Psoas muscle (tissue), 8 donors: Measurements from ENCODE around the gene AHCTF1. TPM values are rescaled to one million over a fixed set of nuclear protein-coding genes. Genes with fewer than 3 reads are reported as not detected.
"Not testable (repeated sequence)": the region's sequence is repeated elsewhere in the genome, so short reads cannot be mapped to it uniquely, and the experiment has no call there.

Source experiments
- ATAC-seq, 4 donors: fragments of 200-7000 bp; cut with Tn5 transposase; one replicate each; pipeline ENCODE4 v1.9.1; 2020; ENCODE audit warnings: moderate library complexity in 3 of 4, mild to moderate bottlenecking in 2 of 4
- DNase-seq, 2 donors: peaks; one replicate each; pipeline ENCODE4 v3.0.0-alpha.2; 2020
- H3K27ac ChIP-seq: fragments of 200-600 bp; one replicate; pipeline ENCODE4 v1.8.0; 2022
- H3K27me3 ChIP-seq, 3 donors: fragments of 200-600 bp in 1 of 3; one replicate each; pipeline versions ENCODE4 v1.6.1 to v1.8.0; 2013 to 2022; ENCODE audit warnings: low read length in 2 of 3, mild to moderate bottlenecking in 2 of 3, moderate library complexity in 1 of 3; ENCODE audit not compliant: insufficient read depth in 3 of 3
- H3K36me3 ChIP-seq, 2 donors: fragments of 200-600 bp in 1 of 2; one replicate each; pipeline versions ENCODE4 v1.6.1 to v1.8.0; 2013 to 2022; ENCODE audit warnings: low read depth in 1 of 2, mild to moderate bottlenecking in 1 of 2, moderate library complexity in 1 of 2; ENCODE audit not compliant: insufficient read depth in 1 of 2
- H3K4me1 ChIP-seq: fragments of 200-600 bp; one replicate; pipeline ENCODE4 v1.8.0; 2022
- H3K4me3 ChIP-seq: fragments of 200-600 bp; one replicate; pipeline ENCODE4 v1.8.0; 2022; ENCODE audit warnings: mild to moderate bottlenecking
- H3K9me3 ChIP-seq: fragments of 200-600 bp; one replicate; pipeline ENCODE4 v1.8.0; 2022
- WGBS, 3 donors: extraction: QIAGEN DNeasy Blood & Tissue Kit; methylation state at CpG; one replicate each; pipeline versions ENCODE4 v1.1.6 to v1.1.7; 2013; 5-methylcytosine and 5-hydroxymethylcytosine counted together
- intact Hi-C, 2 donors: fragments of 100-400 bp; cut with DNase I; formaldehyde crosslinking; loops; one replicate each; pipeline versions ENCODE4 v1.11.0 to v1.14.2; 2022
- polyA plus RNA-seq, 3 donors: library from polyadenylated mRNA; stranded (reverse); fragments of 200-250 nt; gene quantifications; one replicate each; pipeline ENCODE4 v1.2.3, GENCODE V29; 2013
- total RNA-seq, 4 donors: library from RNA; stranded (reverse); fragmentation: NEBNext Ultra II Directional in 2 of 4; extraction: Animal tissue kit (Norgen Biotek cat#: 25700) in 2 of 4; gene quantifications; one replicate each; pipeline versions ENCODE4 v1.2.1 to v1.2.4, GENCODE V29; 2021 to 2023
- TF ChIP-seq, protein P1 (sequence below): fragments of 200-600 bp; IDR thresholded peaks from one replicate; pipeline ENCODE4 v1.8.0; 2022; ENCODE audit warnings: antibody characterized with exemption
- donor health status: healthy with polysubstance abuse.
- donor health status: DM: no; HTN: no; CAD: no; lungs with moderate emphysema.
- donor health status: Bipolar disorder and iron deficiency.
- donor health status: healthy.
- donor health status: DM: yes; HTN: yes; CAD: no.
- donor health status: DM: no; HTN: no; CAD: no.
- donor health status: DM: no; HTN: no; CAD: no.
- donor health status: DM: yes; HTN: yes; CAD: no.

Gene AHCTF1
- total and polyA plus RNA-seq, 7 donors = 9.0 to 29.6 (median 19.1) TPM

DNA sequence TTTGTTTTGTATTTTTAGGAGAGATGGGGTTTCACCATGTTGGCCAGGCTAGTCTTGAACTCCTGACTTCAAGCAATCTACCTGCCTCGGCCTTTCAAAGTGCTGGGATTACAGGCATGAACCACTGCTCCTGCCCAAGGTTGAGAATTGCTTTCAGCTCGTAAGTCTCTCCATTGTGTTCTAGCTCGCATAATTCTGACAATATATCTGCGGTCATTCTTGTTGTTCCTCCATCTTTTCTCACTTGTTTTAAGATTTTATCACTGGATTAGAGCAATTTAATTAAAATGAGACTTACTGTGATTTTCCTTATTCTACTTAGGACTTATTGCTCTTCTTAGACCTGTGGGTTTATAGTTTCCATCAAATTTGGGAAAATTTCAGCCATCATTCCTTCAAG is 102.9 kb downstream of the AHCTF1 start:
- H3K9me3 ChIP-seq = peaks cover 10% of the 10 kb centered on the region
- ATAC-seq (no peak), DNase-seq (no peak)
- no peaks in the 10 kb centered on the region for H3K4me1 ChIP-seq
- H3K36me3 ChIP-seq = no peaks in the 10 kb centered on the region
- H3K4me3 ChIP-seq = no peak overlapping the region
- peaks cover 0 to 6% (median 0%) of the 10 kb centered on the region in 3 donors for H3K27me3 ChIP-seq
- intact Hi-C loops = no loop called here
- H3K27ac ChIP-seq = no peak overlapping the region
- 90 to 94% (median 92%) methylated on average over 4 of the region's 4 CpGs for WGBS, 3 donors
- TF ChIP-seq, protein P1, sequence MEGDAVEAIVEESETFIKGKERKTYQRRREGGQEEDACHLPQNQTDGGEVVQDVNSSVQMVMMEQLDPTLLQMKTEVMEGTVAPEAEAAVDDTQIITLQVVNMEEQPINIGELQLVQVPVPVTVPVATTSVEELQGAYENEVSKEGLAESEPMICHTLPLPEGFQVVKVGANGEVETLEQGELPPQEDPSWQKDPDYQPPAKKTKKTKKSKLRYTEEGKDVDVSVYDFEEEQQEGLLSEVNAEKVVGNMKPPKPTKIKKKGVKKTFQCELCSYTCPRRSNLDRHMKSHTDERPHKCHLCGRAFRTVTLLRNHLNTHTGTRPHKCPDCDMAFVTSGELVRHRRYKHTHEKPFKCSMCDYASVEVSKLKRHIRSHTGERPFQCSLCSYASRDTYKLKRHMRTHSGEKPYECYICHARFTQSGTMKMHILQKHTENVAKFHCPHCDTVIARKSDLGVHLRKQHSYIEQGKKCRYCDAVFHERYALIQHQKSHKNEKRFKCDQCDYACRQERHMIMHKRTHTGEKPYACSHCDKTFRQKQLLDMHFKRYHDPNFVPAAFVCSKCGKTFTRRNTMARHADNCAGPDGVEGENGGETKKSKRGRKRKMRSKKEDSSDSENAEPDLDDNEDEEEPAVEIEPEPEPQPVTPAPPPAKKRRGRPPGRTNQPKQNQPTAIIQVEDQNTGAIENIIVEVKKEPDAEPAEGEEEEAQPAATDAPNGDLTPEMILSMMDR = no peak

DNA sequence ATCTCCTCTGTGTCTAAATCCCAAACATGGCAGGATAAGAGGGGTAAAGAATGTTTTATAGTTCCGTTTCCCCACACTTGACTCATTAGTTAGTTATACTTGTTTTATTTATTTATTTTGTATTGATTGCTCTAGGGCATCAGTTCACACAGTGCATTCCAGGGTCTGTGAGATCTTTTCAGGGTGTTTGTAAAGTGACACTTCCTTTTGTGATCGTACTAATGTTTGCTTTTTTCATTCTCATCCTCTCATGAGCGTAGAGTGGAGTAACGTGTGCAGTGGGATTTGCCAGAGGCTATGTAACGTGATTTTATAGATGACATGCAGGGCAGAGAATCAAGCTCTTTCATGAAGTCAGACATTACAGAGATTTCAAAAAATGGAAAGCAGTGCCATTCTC is 104.4 kb downstream of the AHCTF1 start:
- no peak overlapping the region for H3K27ac ChIP-seq
- intact Hi-C loops = no loop called here
- DNase-seq = no peak
- H3K4me1 ChIP-seq = no peaks in the 10 kb centered on the region
- no peak for ATAC-seq
- peaks cover 0 to 6% (median 0%) of the 10 kb centered on the region in 3 donors for H3K27me3 ChIP-seq
- 85 to 87% (median 87%) methylated on average over 5 of the region's 5 CpGs for WGBS, 3 donors
- TF ChIP-seq, protein P1 = no peak
- no peak overlapping the region for H3K4me3 ChIP-seq
- peaks cover 10% of the 10 kb centered on the region for H3K9me3 ChIP-seq
- H3K36me3 ChIP-seq = no peaks in the 10 kb centered on the region

DNA sequence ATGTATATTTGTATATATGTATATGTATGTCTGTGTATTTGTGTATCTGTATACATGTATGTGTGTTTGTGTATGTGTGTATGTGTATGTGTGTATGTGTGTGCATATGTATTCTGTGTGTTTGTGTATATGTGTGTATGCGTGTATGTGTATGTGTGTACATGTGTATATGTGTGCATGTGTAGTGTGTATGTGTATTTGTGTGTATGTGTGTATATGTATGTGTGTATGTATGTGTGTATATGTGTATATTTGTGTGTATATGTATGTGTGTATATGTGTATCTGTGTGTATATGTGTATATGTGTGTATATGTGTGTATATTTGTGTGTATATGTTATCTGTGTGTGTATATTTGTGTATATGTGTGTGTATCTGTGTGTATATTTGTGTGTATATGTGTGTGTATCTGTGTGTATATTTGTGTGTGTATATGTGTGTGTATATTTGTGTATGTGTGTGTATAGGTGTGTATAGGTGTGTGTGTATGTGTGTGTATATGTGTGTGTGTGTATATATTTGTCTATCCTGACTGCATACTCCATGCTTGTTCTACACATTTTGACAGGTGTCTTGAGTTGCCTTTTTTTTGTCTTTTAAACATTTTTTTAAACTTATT is 106.1 kb downstream of the AHCTF1 start:
- 41 to 98% (median 58%) methylated on average over 1 of the region's 1 CpG for WGBS, 3 donors

DNA sequence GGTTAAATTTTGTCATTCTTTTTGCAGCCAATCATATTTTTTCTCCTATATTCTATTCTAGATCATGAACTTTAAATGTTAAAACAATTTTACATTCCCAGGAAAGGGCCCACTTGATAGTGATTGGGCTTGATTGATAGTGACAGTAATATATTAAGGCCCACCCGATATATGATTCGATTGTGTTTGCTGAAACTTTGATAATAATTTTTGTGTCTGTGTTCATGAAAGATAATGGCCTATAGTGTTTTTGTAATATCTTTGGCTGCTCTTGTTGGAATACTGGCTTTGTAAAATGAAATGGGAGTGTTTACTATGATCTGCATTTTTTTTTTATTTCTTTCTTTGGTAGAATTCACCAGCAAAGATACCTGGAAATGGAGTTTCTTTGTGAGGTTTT is 107.2 kb downstream of the AHCTF1 start:
- 77 to 95% (median 81%) methylated on average over 2 of the region's 2 CpGs for WGBS, 3 donors
- Histone ChIP-seq H3K36me3 (no peaks in the 10 kb centered on the region), H3K4me3 (no peak overlapping the region), H3K27me3 (no peaks in the 10 kb centered on the region), H3K27ac (no peak overlapping the region), H3K4me1 (peaks cover 7% of the 10 kb centered on the region), H3K9me3 (peaks cover 8% of the 10 kb centered on the region)
- DNase-seq (no peak), ATAC-seq (no peak)
- intact Hi-C loops = no loop called here
- TF ChIP-seq, protein P1 = no peak

More for the DNA sequence above, 106.1 kb downstream of the AHCTF1 start:
- no peaks in the 10 kb centered on the region for H3K36me3 ChIP-seq
- H3K4me1 ChIP-seq = peaks cover 3% of the 10 kb centered on the region
- ATAC-seq = no peak
- TF ChIP-seq, protein P1 = no peak
- intact Hi-C loops = no loop called here
- H3K4me3 ChIP-seq = no peak overlapping the region
- peaks cover 10% of the 10 kb centered on the region for H3K9me3 ChIP-seq
- no peak overlapping the region for H3K27ac ChIP-seq
- H3K27me3 ChIP-seq = no peaks in the 10 kb centered on the region
- no peak for DNase-seq

DNA sequence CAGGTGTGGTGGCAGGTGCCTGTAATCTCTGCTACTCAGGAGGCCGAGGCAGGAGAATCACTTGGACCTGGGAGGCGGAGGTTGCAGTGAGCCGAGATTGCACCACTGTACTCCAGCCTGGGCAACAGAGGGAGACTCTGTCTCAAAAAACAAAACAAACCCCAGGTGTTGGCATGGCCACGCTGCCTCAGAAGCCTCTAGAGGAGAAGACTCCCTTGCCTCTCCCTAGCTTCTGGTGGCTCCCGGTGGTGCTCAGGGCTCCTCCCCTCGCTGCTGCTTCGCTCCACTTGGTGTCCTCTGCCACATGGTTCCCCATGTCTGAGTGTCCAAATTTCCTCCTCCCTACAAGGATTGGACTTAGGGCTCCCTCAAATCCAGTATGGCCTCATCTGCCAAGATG is 109.6 kb downstream of the AHCTF1 start:
- intact Hi-C loops, H3K27me3 ChIP-seq, H3K9me3 ChIP-seq, H3K4me1 ChIP-seq, H3K36me3 ChIP-seq, H3K4me3 ChIP-seq, ATAC-seq, DNase-seq, H3K27ac ChIP-seq: not testable (repeated sequence)
- WGBS, 3 donors = 82 to 91% (median 90%) methylated on average over 7 of the region's 7 CpGs
